Mesendoderm (in vitro differentiated cells): Measurements from ENCODE around the gene CYB5A.

Experiments used
- DNase-seq: peaks from one replicate; pipeline ENCODE4 v3.0.0; 2013
- H2AK5ac ChIP-seq: 2 replicates; pipeline ENCODE4 v1.6.1; 2013; ENCODE audit warnings: low read length, inconsistent platforms
- H2BK120ac ChIP-seq: 2 replicates; pipeline ENCODE4 v1.6.1; 2013; ENCODE audit warnings: low read depth, mild to moderate bottlenecking, low read length, moderate library complexity, mixed read lengths
- H2BK15ac ChIP-seq: replicated peaks from 2 replicates; pipeline ENCODE4 v1.6.1; 2013; ENCODE audit warnings: low read depth, mild to moderate bottlenecking, moderate library complexity
- H2BK5ac ChIP-seq: 2 replicates; pipeline ENCODE4 v1.6.1; 2013; ENCODE audit warnings: low read length, inconsistent platforms
- H3K18ac ChIP-seq: 2 replicates; pipeline ENCODE4 v1.6.1; 2013; ENCODE audit warnings: mild to moderate bottlenecking, low read length, mixed read lengths
- H3K23ac ChIP-seq: one replicate; pipeline ENCODE4 v1.6.1; 2013; ENCODE audit warnings: low read length
- H3K27ac ChIP-seq: 2 replicates; pipeline ENCODE4 v1.5.1; 2013; ENCODE audit warnings: low read depth, mild to moderate bottlenecking, inconsistent platforms, low read length, moderate library complexity
- H3K27me3 ChIP-seq: 2 replicates; pipeline ENCODE4 v1.6.1; 2013; ENCODE audit warnings: low read length, control low read depth, mild to moderate bottlenecking, inconsistent platforms; ENCODE audit not compliant: insufficient read depth, poor library complexity
- H3K36me3 ChIP-seq: 2 replicates; pipeline ENCODE4 v1.6.1; 2013; ENCODE audit warnings: low read length, inconsistent platforms; ENCODE audit not compliant: control insufficient read depth, insufficient read depth
- H3K4ac ChIP-seq: one replicate; pipeline ENCODE4 v1.6.1; 2013; ENCODE audit warnings: low read depth, mild to moderate bottlenecking, low read length, moderate library complexity
- H3K4me1 ChIP-seq: 2 replicates; pipeline ENCODE4 v1.6.1; 2013; ENCODE audit warnings: low read depth, low read length, inconsistent platforms; ENCODE audit not compliant: control insufficient read depth
- H3K4me2 ChIP-seq: 2 replicates; pipeline ENCODE4 v1.6.1; 2013; ENCODE audit warnings: low read length
- H3K4me3 ChIP-seq: 2 replicates; pipeline ENCODE4 v1.5.1; 2013; ENCODE audit warnings: mild to moderate bottlenecking, low read length
- H3K56ac ChIP-seq: one replicate; pipeline ENCODE4 v1.6.1; 2013; ENCODE audit warnings: low read length
- H3K79me1 ChIP-seq: 2 replicates; pipeline ENCODE4 v1.6.1; 2013; ENCODE audit warnings: low read length, inconsistent platforms
- H3K79me2 ChIP-seq: 2 replicates; pipeline ENCODE4 v1.6.1; 2013; ENCODE audit warnings: mild to moderate bottlenecking, low read length; ENCODE audit not compliant: control insufficient read depth, insufficient read depth
- H3K9ac ChIP-seq: 2 replicates; pipeline ENCODE4 v1.6.1; 2013; ENCODE audit warnings: low read length, inconsistent platforms
- H4K5ac ChIP-seq: one replicate; pipeline ENCODE4 v1.6.1; 2013; ENCODE audit warnings: low read length
- H4K8ac ChIP-seq: one replicate; pipeline ENCODE4 v1.6.1; 2013; ENCODE audit warnings: low read depth, mild to moderate bottlenecking, control low read depth, low read length, moderate library complexity
- WGBS: extraction: QIAGEN DNeasy Blood & Tissue Kit; methylation state at CpG from one replicate; pipeline ENCODE4 v1.1.7; 2013; ENCODE audit warnings: low lambda C conversion rate, missing lambda C conversion rate; ENCODE audit not compliant: insufficient coverage; ENCODE audit errors: extremely low coverage; 5-methylcytosine and 5-hydroxymethylcytosine counted together

The CYB5A gene

GRCh38 chr18:74278983-74279382, 12.8 kb downstream of the CYB5A start:
- Histone ChIP-seq H3K79me2 (peaks cover 2% of the 10 kb centered on the region), H3K9ac (no peak overlapping the region), H3K27me3 (no peaks in the 10 kb centered on the region), H3K79me1 (peaks cover 2% of the 10 kb centered on the region), H2BK5ac (no peak overlapping the region), H3K18ac (no peak overlapping the region), H3K23ac (no peak overlapping the region), H3K4ac (no peak overlapping the region), H4K8ac (no peak overlapping the region), H3K27ac (no peak overlapping the region), H4K5ac (no peak overlapping the region), H2BK15ac (no peak overlapping the region), H3K4me3 (no peak overlapping the region), H3K36me3 (no peaks in the 10 kb centered on the region), H2BK120ac (no peak overlapping the region), H3K4me2 (no peak overlapping the region), H3K56ac (no peak overlapping the region), H2AK5ac (no peak overlapping the region), H3K4me1 (peaks cover 18% of the 10 kb centered on the region)
- DNase-seq, result no peak
- WGBS, result no CpG with 5 or more reads among the region's 7 CpGs

- H3K4me3 ChIP-seq, result no peak overlapping the region
- no peak overlapping the region for H3K56ac ChIP-seq
- H2BK5ac ChIP-seq, result no peak overlapping the region
- H3K36me3 ChIP-seq, result no peaks in the 10 kb centered on the region
- no peak overlapping the region for H3K4me2 ChIP-seq
- no peak for DNase-seq
- no peaks in the 10 kb centered on the region for H3K27me3 ChIP-seq
- H3K23ac ChIP-seq, result no peak overlapping the region
- peaks cover 2% of the 10 kb centered on the region for H3K79me2 ChIP-seq
- peaks cover 17% of the 10 kb centered on the region for H3K4me1 ChIP-seq
- H3K27ac ChIP-seq, result no peak overlapping the region
- no peak overlapping the region for H2BK15ac ChIP-seq
- H4K8ac ChIP-seq, result no peak overlapping the region
- no peak overlapping the region for H3K18ac ChIP-seq
- no CpG with 5 or more reads among the region's 7 CpGs for WGBS
- H2AK5ac ChIP-seq, result no peak overlapping the region
- H3K79me1 ChIP-seq, result peaks cover 2% of the 10 kb centered on the region
- H2BK120ac ChIP-seq, result no peak overlapping the region
- no peak overlapping the region for H4K5ac ChIP-seq
- H3K4ac ChIP-seq, result no peak overlapping the region
- no peak overlapping the region for H3K9ac ChIP-seq
Observed at GRCh38 chr18:74278058-74278457, 13.7 kb downstream of the CYB5A start.

GRCh38 chr18:74277296-74277695, 14.5 kb downstream of the CYB5A start:
- no peak for DNase-seq
- H3K18ac ChIP-seq, result no peak overlapping the region
- no peak overlapping the region for H3K23ac ChIP-seq
- peaks cover 10% of the 10 kb centered on the region for H3K4me1 ChIP-seq
- no peak overlapping the region for H3K27ac ChIP-seq
- no peaks in the 10 kb centered on the region for H3K27me3 ChIP-seq
- no peak overlapping the region for H2BK15ac ChIP-seq
- peaks cover 2% of the 10 kb centered on the region for H3K79me2 ChIP-seq
- no peak overlapping the region for H4K8ac ChIP-seq
- WGBS, result no CpG with 5 or more reads among the region's 2 CpGs
- no peak overlapping the region for H2AK5ac ChIP-seq
- H3K79me1 ChIP-seq, result peaks cover 2% of the 10 kb centered on the region
- H3K4me3 ChIP-seq, result no peak overlapping the region
- H2BK120ac ChIP-seq, result no peak overlapping the region
- H3K4me2 ChIP-seq, result no peak overlapping the region
- no peak overlapping the region for H3K56ac ChIP-seq
- H2BK5ac ChIP-seq, result no peak overlapping the region
- no peak overlapping the region for H3K9ac ChIP-seq
- H3K36me3 ChIP-seq, result no peaks in the 10 kb centered on the region
- H3K4ac ChIP-seq, result no peak overlapping the region
- H4K5ac ChIP-seq, result no peak overlapping the region

GRCh38 chr18:74276609-74277008, 15.2 kb downstream of the CYB5A start:
- no peak overlapping the region for H3K9ac ChIP-seq
- no peak overlapping the region for H4K8ac ChIP-seq
- H3K27me3 ChIP-seq, result no peaks in the 10 kb centered on the region
- H3K36me3 ChIP-seq, result no peaks in the 10 kb centered on the region
- no CpG with 5 or more reads among the region's 10 CpGs for WGBS
- H2BK5ac ChIP-seq, result no peak overlapping the region
- H3K18ac ChIP-seq, result no peak overlapping the region
- H2AK5ac ChIP-seq, result no peak overlapping the region
- no peak overlapping the region for H3K4me3 ChIP-seq
- H2BK120ac ChIP-seq, result no peak overlapping the region
- peaks cover 6% of the 10 kb centered on the region for H3K4me1 ChIP-seq
- H3K23ac ChIP-seq, result no peak overlapping the region
- no peak for DNase-seq
- H3K4me2 ChIP-seq, result no peak overlapping the region
- H3K27ac ChIP-seq, result no peak overlapping the region
- no peak overlapping the region for H4K5ac ChIP-seq
- H3K79me1 ChIP-seq, result no peaks in the 10 kb centered on the region
- H3K56ac ChIP-seq, result no peak overlapping the region
- no peak overlapping the region for H2BK15ac ChIP-seq
- peaks cover 2% of the 10 kb centered on the region for H3K79me2 ChIP-seq
- no peak overlapping the region for H3K4ac ChIP-seq

- Histone ChIP-seq H4K8ac (no peak overlapping the region), H3K27me3 (no peaks in the 10 kb centered on the region), H3K23ac (no peak overlapping the region), H3K4ac (no peak overlapping the region), H3K79me2 (peaks cover 2% of the 10 kb centered on the region), H3K4me1 (no peaks in the 10 kb centered on the region), H3K9ac (no peak overlapping the region), H3K56ac (no peak overlapping the region), H2AK5ac (no peak overlapping the region), H3K4me3 (no peak overlapping the region), H4K5ac (no peak overlapping the region), H2BK15ac (no peak overlapping the region), H3K4me2 (no peak overlapping the region), H3K79me1 (no peaks in the 10 kb centered on the region), H3K36me3 (no peaks in the 10 kb centered on the region), H2BK5ac (no peak overlapping the region), H3K27ac (no peak overlapping the region), H2BK120ac (no peak overlapping the region), H3K18ac (no peak overlapping the region)
- WGBS, result no CpG with 5 or more reads among the region's 11 CpGs
- no peak for DNase-seq
Observed at GRCh38 chr18:74275736-74276135, 16.0 kb downstream of the CYB5A start.

- Histone ChIP-seq H3K79me2 (peaks cover under 1% of the 10 kb centered on the region), H3K9ac (no peak overlapping the region), H2BK120ac (no peak overlapping the region), H3K4ac (no peak overlapping the region), H2BK15ac (no peak overlapping the region), H4K5ac (no peak overlapping the region), H2BK5ac (no peak overlapping the region), H3K4me2 (no peak overlapping the region), H3K27ac (no peak overlapping the region), H2AK5ac (no peak overlapping the region), H3K23ac (no peak overlapping the region), H3K56ac (no peak overlapping the region), H3K4me1 (peaks cover under 1% of the 10 kb centered on the region), H3K79me1 (peaks cover under 1% of the 10 kb centered on the region), H3K36me3 (no peaks in the 10 kb centered on the region), H4K8ac (no peak overlapping the region), H3K27me3 (no peaks in the 10 kb centered on the region), H3K4me3 (no peak overlapping the region), H3K18ac (no peak overlapping the region)
- WGBS, result no CpG with 5 or more reads among the region's 4 CpGs
- no peak for DNase-seq
Observed at GRCh38 chr18:74274700-74275099, 17.1 kb downstream of the CYB5A start.
